Stimulated activated effector memory CD8-positive, alpha-beta T cell treated with anti-CD3 and anti-CD28 coated beads, Interleukin-12 subunit alpha, Interleukin-12 subunit beta, amount 100 ng/mL, for 72 hours (primary cell): ENCODE results near the gene CCT3.
"Not testable (repeated sequence)": the region's sequence is repeated elsewhere in the genome, so short reads cannot be mapped to it uniquely, and the experiment has no call there.

Experiments
- ATAC-seq: fragments of 150-1000 bp; cut with Tn5 transposase; 2 replicates; pipeline ENCODE4 v1.10.0; 2021
- DNase-seq, 2 donors: peaks; one replicate each; pipeline ENCODE4 v3.0.0; 2021 to 2022; ENCODE audit warnings: low spot score in 2 of 2
- H3K27ac Mint-ChIP-seq: one replicate; pipeline ENCODE4 v1.8.0; 2022; ENCODE audit warnings: mild to moderate bottlenecking, mixed read lengths
- H3K36me3 Mint-ChIP-seq: one replicate; pipeline ENCODE4 v1.8.0; 2022; ENCODE audit warnings: mild to moderate bottlenecking, mixed read lengths
- H3K4me1 Mint-ChIP-seq: one replicate; pipeline ENCODE4 v1.8.0; 2022; ENCODE audit warnings: mixed read lengths
- H3K4me3 Mint-ChIP-seq: one replicate; pipeline ENCODE4 v1.8.0; 2022; ENCODE audit warnings: mild to moderate bottlenecking, mixed read lengths
- H3K9me3 Mint-ChIP-seq: one replicate; pipeline ENCODE4 v1.8.0; 2022; ENCODE audit warnings: mixed read lengths

CCT3 gene

GRCh38 chr1:156372876-156373275 is 34.8 kb upstream of the CCT3 start:
- Mint-ChIP-seq H3K4me1 (peaks cover 7% of the 10 kb centered on the region), H3K27ac (no peak overlapping the region), H3K9me3 (no peaks in the 10 kb centered on the region), H3K36me3 (no peaks in the 10 kb centered on the region), H3K4me3 (no peak overlapping the region)
- ATAC-seq (no peak), DNase-seq (no peak)

- H3K4me3 Mint-ChIP-seq, result no peak overlapping the region
- H3K27ac Mint-ChIP-seq, result no peak overlapping the region
- H3K36me3 Mint-ChIP-seq, result no peaks in the 10 kb centered on the region
- H3K4me1 Mint-ChIP-seq, result peaks cover 7% of the 10 kb centered on the region
- DNase-seq, result no peak
- ATAC-seq, result no peak
- no peaks in the 10 kb centered on the region for H3K9me3 Mint-ChIP-seq
Observed at GRCh38 chr1:156372265-156372586, 34.1 kb upstream of the CCT3 start.

GRCh38 chr1:156371553-156372264 is 33.6 kb upstream of the CCT3 start:
- Mint-ChIP-seq H3K4me3 (no peak overlapping the region), H3K36me3 (no peaks in the 10 kb centered on the region), H3K27ac (no peak overlapping the region), H3K4me1 (peaks cover 7% of the 10 kb centered on the region), H3K9me3 (no peaks in the 10 kb centered on the region)
- ATAC-seq (peak; percentile 78), DNase-seq (no peak)

- DNase-seq, ATAC-seq, H3K27ac Mint-ChIP-seq, H3K9me3 Mint-ChIP-seq, H3K36me3 Mint-ChIP-seq, H3K4me1 Mint-ChIP-seq: not testable (repeated sequence)
- H3K4me3 Mint-ChIP-seq, result peak overlapping the region; percentile 44
Observed at GRCh38 chr1:156369685-156370286, 31.7 kb upstream of the CCT3 start.

- Mint-ChIP-seq H3K36me3 (no peaks in the 10 kb centered on the region), H3K9me3 (no peaks in the 10 kb centered on the region), H3K27ac (no peak within 1 kb of the TSS), H3K4me3 (peak within 1 kb of the TSS; percentile 44), H3K4me1 (peaks cover 7% of the 10 kb centered on the region)
- ATAC-seq (no peak), DNase-seq (no peak)
Observed at GRCh38 chr1:156368889-156369684, 31.0 kb upstream of the CCT3 start, which contains the start of gene RHBG. RHBG (plus strand) TSS chr1:156369211; CDS start chr1:156369250, 39 bp downstream.

- Mint-ChIP-seq H3K36me3 (no peaks in the 10 kb centered on the region), H3K27ac (no peak overlapping the region), H3K4me3 (no peak overlapping the region), H3K9me3 (no peaks in the 10 kb centered on the region), H3K4me1 (peaks cover 7% of the 10 kb centered on the region)
- DNase-seq, result no peak
- ATAC-seq, result no peak
Observed at GRCh38 chr1:156368157-156368658, 30.1 kb upstream of the CCT3 start.

GRCh38 chr1:156367383-156368156 is 29.5 kb upstream of the CCT3 start:
- DNase-seq (no peak), ATAC-seq (no peak)
- H3K4me3 Mint-ChIP-seq, result no peak overlapping the region
- H3K27ac Mint-ChIP-seq, result no peak overlapping the region
- no peaks in the 10 kb centered on the region for H3K9me3 Mint-ChIP-seq
- no peaks in the 10 kb centered on the region for H3K36me3 Mint-ChIP-seq
- H3K4me1 Mint-ChIP-seq, result peaks cover 7% of the 10 kb centered on the region

GRCh38 chr1:156366378-156367166 is 28.5 kb upstream of the CCT3 start:
- no peaks in the 10 kb centered on the region for H3K36me3 Mint-ChIP-seq
- ATAC-seq (no peak), DNase-seq (no peak)
- no peaks in the 10 kb centered on the region for H3K9me3 Mint-ChIP-seq
- H3K4me3 Mint-ChIP-seq, result no peak overlapping the region
- peaks cover 7% of the 10 kb centered on the region for H3K4me1 Mint-ChIP-seq
- H3K27ac Mint-ChIP-seq, result no peak overlapping the region

- ATAC-seq (no peak), DNase-seq (no peak)
- Mint-ChIP-seq H3K4me1 (peaks cover 7% of the 10 kb centered on the region), H3K4me3 (no peak overlapping the region), H3K9me3 (no peaks in the 10 kb centered on the region), H3K36me3 (no peaks in the 10 kb centered on the region), H3K27ac (no peak overlapping the region)
Observed at GRCh38 chr1:156365754-156366153, 27.7 kb upstream of the CCT3 start.

- Mint-ChIP-seq H3K4me1 (peaks cover 9% of the 10 kb centered on the region), H3K27ac (no peak overlapping the region), H3K36me3 (no peaks in the 10 kb centered on the region), H3K4me3 (no peak overlapping the region), H3K9me3 (no peaks in the 10 kb centered on the region)
- ATAC-seq (no peak), DNase-seq (no peak)
Observed at GRCh38 chr1:156360534-156360933, 22.4 kb upstream of the CCT3 start.

- ATAC-seq, result no peak
- Mint-ChIP-seq H3K36me3 (no peaks in the 10 kb centered on the region), H3K4me1 (peaks cover 9% of the 10 kb centered on the region), H3K27ac (no peak overlapping the region), H3K4me3 (no peak overlapping the region), H3K9me3 (no peaks in the 10 kb centered on the region)
- no peak for DNase-seq
Observed at GRCh38 chr1:156359973-156360372, 21.9 kb upstream of the CCT3 start.

- peaks cover 9% of the 10 kb centered on the region for H3K4me1 Mint-ChIP-seq
- H3K36me3 Mint-ChIP-seq, result no peaks in the 10 kb centered on the region
- H3K4me3 Mint-ChIP-seq, result no peak overlapping the region
- DNase-seq (no peak), ATAC-seq (no peak)
- no peaks in the 10 kb centered on the region for H3K9me3 Mint-ChIP-seq
- no peak overlapping the region for H3K27ac Mint-ChIP-seq
Observed at GRCh38 chr1:156359249-156359648, 21.2 kb upstream of the CCT3 start.

GRCh38 chr1:156358641-156359040 is 20.5 kb upstream of the CCT3 start:
- ATAC-seq (no peak), DNase-seq (no peak)
- Mint-ChIP-seq H3K4me3 (no peak overlapping the region), H3K27ac (no peak overlapping the region), H3K4me1 (peaks cover 9% of the 10 kb centered on the region), H3K9me3 (no peaks in the 10 kb centered on the region), H3K36me3 (no peaks in the 10 kb centered on the region)

GRCh38 chr1:156357977-156358376 is 19.9 kb upstream of the CCT3 start:
- ATAC-seq (no peak), DNase-seq (no peak)
- no peaks in the 10 kb centered on the region for H3K36me3 Mint-ChIP-seq
- H3K4me3 Mint-ChIP-seq, result no peak overlapping the region
- H3K9me3 Mint-ChIP-seq, result no peaks in the 10 kb centered on the region
- H3K27ac Mint-ChIP-seq, result no peak overlapping the region
- peaks cover 9% of the 10 kb centered on the region for H3K4me1 Mint-ChIP-seq
